ENCODE measurements around the gene MIPOL1.

The MIPOL1 gene

GRCh38 chr14:37491076-37491475 lies 293.3 kb downstream of the MIPOL1 start:
- Histone ChIP-seq H4K20me1 (ENCODE audit: insufficient read depth, low read length) (no peaks in the 10 kb centered on the region), H3K9me2 (ENCODE audit: low read depth, low read length) (no peaks in the 10 kb centered on the region), H3K4me2 (ENCODE audit: low read length) (no peak overlapping the region), H3K36me3 (ENCODE audit: insufficient read depth, low read length) (no peaks in the 10 kb centered on the region), H3K9ac (ENCODE audit: low read length) (no peak overlapping the region), H3K9me3 (ENCODE audit: low read length) (no peaks in the 10 kb centered on the region), H3K4me1 (ENCODE audit: insufficient read depth, low read length, severe bottlenecking) (no peaks in the 10 kb centered on the region), H3K27me3 (ENCODE audit: insufficient read depth, low read length) (no peaks in the 10 kb centered on the region), H2AFZ (ENCODE audit: low read length) (no peak overlapping the region), H3K27ac (ENCODE audit: low read depth, low read length, poor library complexity, severe bottlenecking) (no peak overlapping the region), H3K4me3 (ENCODE audit: low read depth, low read length, poor library complexity, severe bottlenecking) (no peak overlapping the region), H3K79me2 (ENCODE audit: insufficient read depth, low read length) (no peaks in the 10 kb centered on the region), H3F3A (ENCODE audit: insufficient read depth, low read length) (no peaks in the 10 kb centered on the region)
- TF ChIP-seq CTCF (IDR thresholded peaks at IDR 0.05; ENCODE audit: low read length) (no peak), EZH2 (IDR thresholded peaks at IDR 0.05; ENCODE audit: borderline replicate concordance, low read length) (no peak)

- no peak for TF ChIP-seq EZH2 (IDR thresholded peaks at IDR 0.05; ENCODE audit: borderline replicate concordance, low read length)
- TF ChIP-seq CTCF (IDR thresholded peaks at IDR 0.05; ENCODE audit: low read length) = no peak
- Histone ChIP-seq H3F3A (ENCODE audit: insufficient read depth, low read length) (no peaks in the 10 kb centered on the region), H4K20me1 (ENCODE audit: insufficient read depth, low read length) (no peaks in the 10 kb centered on the region), H3K27ac (ENCODE audit: low read depth, low read length, poor library complexity, severe bottlenecking) (no peak overlapping the region), H3K9me3 (ENCODE audit: low read length) (no peaks in the 10 kb centered on the region), H3K9me2 (ENCODE audit: low read depth, low read length) (no peaks in the 10 kb centered on the region), H2AFZ (ENCODE audit: low read length) (no peak overlapping the region), H3K9ac (ENCODE audit: low read length) (no peak overlapping the region), H3K4me1 (ENCODE audit: insufficient read depth, low read length, severe bottlenecking) (no peaks in the 10 kb centered on the region), H3K79me2 (ENCODE audit: insufficient read depth, low read length) (no peaks in the 10 kb centered on the region), H3K36me3 (ENCODE audit: insufficient read depth, low read length) (no peaks in the 10 kb centered on the region), H3K4me3 (ENCODE audit: low read depth, low read length, poor library complexity, severe bottlenecking) (no peak overlapping the region), H3K4me2 (ENCODE audit: low read length) (no peak overlapping the region), H3K27me3 (ENCODE audit: insufficient read depth, low read length) (no peaks in the 10 kb centered on the region)
These were observed 295.9 kb downstream of the MIPOL1 start for GRCh38 chr14:37493606-37494005.

GRCh38 chr14:37497422-37497821 lies 299.7 kb downstream of the MIPOL1 start:
- H3K9ac ChIP-seq (ENCODE audit: low read length) = no peak overlapping the region
- no peak overlapping the region for H3K4me2 ChIP-seq (ENCODE audit: low read length)
- no peaks in the 10 kb centered on the region for H4K20me1 ChIP-seq (ENCODE audit: insufficient read depth, low read length)
- H3K27ac ChIP-seq (ENCODE audit: low read depth, low read length, poor library complexity, severe bottlenecking) = no peak overlapping the region
- no peak for TF ChIP-seq EZH2 (IDR thresholded peaks at IDR 0.05; ENCODE audit: borderline replicate concordance, low read length)
- no peak for TF ChIP-seq CTCF (IDR thresholded peaks at IDR 0.05; ENCODE audit: low read length)
- no peaks in the 10 kb centered on the region for H3K27me3 ChIP-seq (ENCODE audit: insufficient read depth, low read length)
- H3K79me2 ChIP-seq (ENCODE audit: insufficient read depth, low read length) = no peaks in the 10 kb centered on the region
- H3K4me1 ChIP-seq (ENCODE audit: insufficient read depth, low read length, severe bottlenecking) = no peaks in the 10 kb centered on the region
- no peaks in the 10 kb centered on the region for H3F3A ChIP-seq (ENCODE audit: insufficient read depth, low read length)
- H3K9me2 ChIP-seq (ENCODE audit: low read depth, low read length) = no peaks in the 10 kb centered on the region
- no peak overlapping the region for H3K4me3 ChIP-seq (ENCODE audit: low read depth, low read length, poor library complexity, severe bottlenecking)
- H3K36me3 ChIP-seq (ENCODE audit: insufficient read depth, low read length) = no peaks in the 10 kb centered on the region
- H2AFZ ChIP-seq (ENCODE audit: low read length) = no peak overlapping the region
- no peaks in the 10 kb centered on the region for H3K9me3 ChIP-seq (ENCODE audit: low read length)
